Cerebellar nuclear complex (tissue), 1 donor: Measurements from ENCODE around the gene MICU1.
"Not testable (repeated sequence)": the region's sequence is repeated elsewhere in the genome, so short reads cannot be mapped to it uniquely, and the experiment has no call there.

Source experiments
- DNase-seq, 2 experiments: peaks; one replicate each; lab custom pipeline; 2025; lab: John Stamatoyannopoulos, UW

Gene MICU1

GRCh38 chr10:72386916-72387586 is 238.8 kb downstream of the MICU1 start:
- no peak for DNase-seq

GRCh38 chr10:72385724-72386123 is 240.2 kb downstream of the MICU1 start:
- no peak for DNase-seq

GRCh38 chr10:72384982-72385381 is 240.9 kb downstream of the MICU1 start:
- not testable (repeated sequence) for DNase-seq

- no peak for DNase-seq
Observed at GRCh38 chr10:72379776-72380175, 246.1 kb downstream of the MICU1 start.

GRCh38 chr10:72379062-72379461 is 246.8 kb downstream of the MICU1 start:
- DNase-seq, result no peak

- no peak for DNase-seq
Observed at GRCh38 chr10:72375585-72375984, 250.3 kb downstream of the MICU1 start.

GRCh38 chr10:72375173-72375572 is 250.7 kb downstream of the MICU1 start:
- DNase-seq, result no peak

- no peak for DNase-seq
Observed at GRCh38 chr10:72370201-72370722, 255.6 kb downstream of the MICU1 start.

GRCh38 chr10:72367301-72367960 is 258.4 kb downstream of the MICU1 start:
- no peak for DNase-seq

- DNase-seq, result no peak
Observed at GRCh38 chr10:72365106-72365895, 260.6 kb downstream of the MICU1 start.

- peak; percentile 45 to 70 for DNase-seq
Observed at GRCh38 chr10:72364239-72364777, 261.6 kb downstream of the MICU1 start.

- DNase-seq, result no peak
Observed at GRCh38 chr10:72356987-72357386, 268.9 kb downstream of the MICU1 start.

GRCh38 chr10:72356115-72356514 is 269.8 kb downstream of the MICU1 start:
- DNase-seq, result no peak

GRCh38 chr10:72355214-72355555 is 270.7 kb downstream of the MICU1 start:
- DNase-seq, result no peak

- peak; percentile 15 to 54 for DNase-seq
Observed at GRCh38 chr10:72354356-72355213, 271.3 kb downstream of the MICU1 start, which contains the start of gene DNAJB12. DNAJB12 (minus strand) TSS chr10:72354919; CDS start chr10:72354897, 22 bp downstream.

- DNase-seq, result no peak
Observed at GRCh38 chr10:72353965-72354355, 271.9 kb downstream of the MICU1 start.

GRCh38 chr10:72353028-72353964 is 272.6 kb downstream of the MICU1 start:
- no peak for DNase-seq

GRCh38 chr10:72351479-72351878 is 274.4 kb downstream of the MICU1 start:
- no peak for DNase-seq

GRCh38 chr10:72349438-72349837 is 276.4 kb downstream of the MICU1 start:
- DNase-seq, result no peak

- no peak for DNase-seq
Observed at GRCh38 chr10:72348282-72348681, 277.6 kb downstream of the MICU1 start.
